HG02763 (cell line): ENCODE data around the gene SLC38A8.

ENCODE experiments used
- ATAC-seq: cut with Tn5 transposase; IDR thresholded peaks from one replicate; pipeline ENCODE4 v1.9.1; 2021; ENCODE audit warnings: mild to moderate bottlenecking, moderate library complexity; ENCODE audit not compliant: unreplicated experiment

Gene SLC38A8

GRCh38 chr16:84049403-84050060 is 6.9 kb upstream of the SLC38A8 start:
- ATAC-seq: no peak

- no peak for ATAC-seq
These were observed 6.3 kb upstream of the SLC38A8 start for GRCh38 chr16:84048871-84049270.

GRCh38 chr16:84048270-84048669 is 5.7 kb upstream of the SLC38A8 start:
- ATAC-seq: no peak

- ATAC-seq: no peak
These were observed 5.0 kb upstream of the SLC38A8 start for GRCh38 chr16:84047626-84048025.

- no peak for ATAC-seq
These were observed 4.6 kb upstream of the SLC38A8 start for GRCh38 chr16:84047206-84047605.

GRCh38 chr16:84045818-84046470 is 3.3 kb upstream of the SLC38A8 start:
- ATAC-seq: no peak

- no peak for ATAC-seq
These were observed 2.6 kb upstream of the SLC38A8 start for GRCh38 chr16:84045001-84045817.

- no peak for ATAC-seq
These were observed 1.5 kb upstream of the SLC38A8 start for GRCh38 chr16:84044118-84044488.

- no peak for ATAC-seq
These were observed 1.0 kb upstream of the SLC38A8 start for GRCh38 chr16:84043486-84044117.

GRCh38 chr16:84042879-84043485 is 387 bp upstream of the SLC38A8 start:
- ATAC-seq: no peak

GRCh38 chr16:84041881-84042280 is 714 bp downstream of the SLC38A8 start:
- no peak for ATAC-seq

GRCh38 chr16:84040823-84041820 is 1.5 kb downstream of the SLC38A8 start:
- ATAC-seq: no peak

GRCh38 chr16:84040226-84040822 is 2.3 kb downstream of the SLC38A8 start:
- no peak for ATAC-seq

- no peak for ATAC-seq
These were observed 2.9 kb downstream of the SLC38A8 start for GRCh38 chr16:84039696-84040095.

GRCh38 chr16:84038469-84038868 is 4.1 kb downstream of the SLC38A8 start:
- ATAC-seq: no peak

- ATAC-seq: no peak
These were observed 5.6 kb downstream of the SLC38A8 start for GRCh38 chr16:84036982-84037425.

- ATAC-seq: no peak
These were observed 6.5 kb downstream of the SLC38A8 start for GRCh38 chr16:84036131-84036530.

GRCh38 chr16:84034516-84034915 is 8.1 kb downstream of the SLC38A8 start:
- ATAC-seq: no peak
